ENCODE data around the gene CCDC141. TPM values are rescaled to one million over a fixed set of nuclear protein-coding genes. Genes with fewer than 3 reads are reported as not detected.

CCDC141 gene
- total RNA-seq, 3 donors from 2014 or later (not counting 1 experiment from before 2014, with no cell fraction given) = 2.0 to 3.1 (median 2.0) TPM

GRCh38 chr2:178819992-178820391, 229.9 kb downstream of the CCDC141 start:
- WGBS (ENCODE audit: insufficient coverage) = 0% methylated on average over 3 of the region's 4 CpGs
- peak overlapping the region in 1 of 2 donors; percentile 52 for H3K27ac Mint-ChIP-seq
- TF ChIP-seq, protein P1, sequence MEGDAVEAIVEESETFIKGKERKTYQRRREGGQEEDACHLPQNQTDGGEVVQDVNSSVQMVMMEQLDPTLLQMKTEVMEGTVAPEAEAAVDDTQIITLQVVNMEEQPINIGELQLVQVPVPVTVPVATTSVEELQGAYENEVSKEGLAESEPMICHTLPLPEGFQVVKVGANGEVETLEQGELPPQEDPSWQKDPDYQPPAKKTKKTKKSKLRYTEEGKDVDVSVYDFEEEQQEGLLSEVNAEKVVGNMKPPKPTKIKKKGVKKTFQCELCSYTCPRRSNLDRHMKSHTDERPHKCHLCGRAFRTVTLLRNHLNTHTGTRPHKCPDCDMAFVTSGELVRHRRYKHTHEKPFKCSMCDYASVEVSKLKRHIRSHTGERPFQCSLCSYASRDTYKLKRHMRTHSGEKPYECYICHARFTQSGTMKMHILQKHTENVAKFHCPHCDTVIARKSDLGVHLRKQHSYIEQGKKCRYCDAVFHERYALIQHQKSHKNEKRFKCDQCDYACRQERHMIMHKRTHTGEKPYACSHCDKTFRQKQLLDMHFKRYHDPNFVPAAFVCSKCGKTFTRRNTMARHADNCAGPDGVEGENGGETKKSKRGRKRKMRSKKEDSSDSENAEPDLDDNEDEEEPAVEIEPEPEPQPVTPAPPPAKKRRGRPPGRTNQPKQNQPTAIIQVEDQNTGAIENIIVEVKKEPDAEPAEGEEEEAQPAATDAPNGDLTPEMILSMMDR (IDR thresholded peaks at IDR 0.05) = no peak
- no peaks in the 10 kb centered on the region for H3K27me3 Mint-ChIP-seq (ENCODE audit: low read depth in 2 of 2)
- Histone ChIP-seq H3K4me3 (ENCODE audit: low read length) (no peak overlapping the region), H3K9me3 (ENCODE audit: control insufficient read depth, insufficient read depth, low read length) (no peaks in the 10 kb centered on the region), H3K36me3 (ENCODE audit: control insufficient read depth, insufficient read depth, low read length) (no peaks in the 10 kb centered on the region), H3K27ac (ENCODE audit: low read length) (no peak overlapping the region), H3K4me1 (ENCODE audit: control insufficient read depth, insufficient read depth, low read length) (peaks cover 3% of the 10 kb centered on the region), H3K27me3 (ENCODE audit: control insufficient read depth, insufficient read depth, low read length) (no peaks in the 10 kb centered on the region)
- H3K9me3 Mint-ChIP-seq = no peaks in the 10 kb centered on the region
- DNase-seq = no peak
- H3K4me3 Mint-ChIP-seq = peak overlapping the region; percentile 62
- ATAC-seq = peak in 2 of 3 donors; percentile 48 to 57
- H3K36me3 Mint-ChIP-seq = no peaks in the 10 kb centered on the region
- intact Hi-C loops (cut with micrococcal nuclease) = no loop called here
- H3K4me1 Mint-ChIP-seq = peaks cover 12% of the 10 kb centered on the region in 2 donors

DNA sequence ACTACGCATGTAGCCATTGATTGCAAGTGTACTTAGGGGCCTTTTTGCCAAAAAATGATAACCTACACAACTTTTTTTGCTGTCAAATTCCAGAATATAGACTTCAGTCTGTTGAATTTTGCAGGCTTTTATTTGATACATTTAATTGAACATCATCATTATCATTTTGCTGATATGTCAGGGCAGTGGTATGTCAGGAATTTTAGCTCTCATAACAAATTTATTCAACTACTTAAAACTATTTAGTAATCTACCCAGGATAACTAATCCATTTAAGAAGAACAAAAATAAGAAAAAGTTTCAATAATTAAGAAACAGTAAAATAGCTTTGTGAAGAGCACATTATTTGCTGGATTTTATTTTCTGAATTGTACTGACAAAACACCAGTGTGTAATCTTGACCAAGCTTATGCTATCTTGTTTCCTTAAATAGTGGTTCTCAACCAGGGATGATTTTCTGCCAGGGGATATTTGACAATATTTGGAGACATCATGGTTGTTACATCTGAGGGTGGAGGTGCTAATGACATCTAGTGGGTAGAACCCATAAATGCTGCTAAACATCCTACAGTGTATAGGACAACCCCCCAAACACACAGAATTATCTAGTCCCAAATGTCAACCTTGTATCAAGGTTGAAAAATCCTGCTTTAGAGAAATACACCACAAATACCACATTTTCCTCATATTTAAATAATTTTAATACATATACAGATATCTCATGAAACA, 230.6 kb downstream of the CCDC141 start:
- ATAC-seq (peak in 1 of 3 donors; percentile 68), DNase-seq (no peak)
- intact Hi-C loops (cut with micrococcal nuclease) = no loop called here
- H3K27me3 ChIP-seq (ENCODE audit: control insufficient read depth, insufficient read depth, low read length) = no peaks in the 10 kb centered on the region
- no peak overlapping the region for H3K27ac Mint-ChIP-seq
- no peaks in the 10 kb centered on the region for H3K27me3 Mint-ChIP-seq (ENCODE audit: low read depth in 2 of 2)
- no peaks in the 10 kb centered on the region for H3K36me3 Mint-ChIP-seq
- H3K4me3 ChIP-seq (ENCODE audit: low read length) = no peak overlapping the region
- H3K4me1 Mint-ChIP-seq = peaks cover 12% of the 10 kb centered on the region in 2 donors
- H3K9me3 ChIP-seq (ENCODE audit: control insufficient read depth, insufficient read depth, low read length) = no peaks in the 10 kb centered on the region
- TF ChIP-seq, protein P1 (IDR thresholded peaks at IDR 0.05) = no peak
- no peaks in the 10 kb centered on the region for H3K36me3 ChIP-seq (ENCODE audit: control insufficient read depth, insufficient read depth, low read length)
- WGBS (ENCODE audit: insufficient coverage) = 100% methylated on average over 1 of the region's 1 CpG
- no peaks in the 10 kb centered on the region for H3K9me3 Mint-ChIP-seq
- H3K4me3 Mint-ChIP-seq = no peak overlapping the region
- no peak overlapping the region for H3K27ac ChIP-seq (ENCODE audit: low read length)
- peaks cover 3% of the 10 kb centered on the region for H3K4me1 ChIP-seq (ENCODE audit: control insufficient read depth, insufficient read depth, low read length)

GRCh38 chr2:178811901-178812300, 238.0 kb downstream of the CCDC141 start:
- H3K4me1 ChIP-seq (ENCODE audit: control insufficient read depth, insufficient read depth, low read length) = no peaks in the 10 kb centered on the region
- no peak overlapping the region for H3K27ac ChIP-seq (ENCODE audit: low read length)
- Mint-ChIP-seq H3K27ac (no peak overlapping the region), H3K36me3 (no peaks in the 10 kb centered on the region), H3K4me3 (no peak overlapping the region), H3K9me3 (no peaks in the 10 kb centered on the region), H3K27me3 (ENCODE audit: low read depth in 2 of 2) (no peaks in the 10 kb centered on the region), H3K4me1 (no peaks in the 10 kb centered on the region)
- H3K9me3 ChIP-seq (ENCODE audit: control insufficient read depth, insufficient read depth, low read length) = no peaks in the 10 kb centered on the region
- no peaks in the 10 kb centered on the region for H3K36me3 ChIP-seq (ENCODE audit: control insufficient read depth, insufficient read depth, low read length)
- intact Hi-C loops (cut with micrococcal nuclease) = no loop called here
- DNase-seq = no peak
- no peak overlapping the region for H3K4me3 ChIP-seq (ENCODE audit: low read length)
- TF ChIP-seq, protein P1 (IDR thresholded peaks at IDR 0.05) = no peak
- 83% methylated on average over 1 of the region's 2 CpGs for WGBS (ENCODE audit: insufficient coverage)
- ATAC-seq = no peak
- no peaks in the 10 kb centered on the region for H3K27me3 ChIP-seq (ENCODE audit: control insufficient read depth, insufficient read depth, low read length)

GRCh38 chr2:178811045-178811444, 238.9 kb downstream of the CCDC141 start:
- Mint-ChIP-seq H3K9me3 (no peaks in the 10 kb centered on the region), H3K4me1 (no peaks in the 10 kb centered on the region), H3K36me3 (no peaks in the 10 kb centered on the region), H3K27ac (no peak overlapping the region), H3K27me3 (ENCODE audit: low read depth in 2 of 2) (no peaks in the 10 kb centered on the region), H3K4me3 (no peak overlapping the region)
- whole genome bisulfite sequencing (ENCODE audit: insufficient coverage) = 87% methylated on average over 2 of the region's 2 CpGs
- DNase-seq (no peak), ATAC-seq (no peak)
- H3K27me3 ChIP-seq (ENCODE audit: control insufficient read depth, insufficient read depth, low read length) = no peaks in the 10 kb centered on the region
- no peaks in the 10 kb centered on the region for H3K36me3 ChIP-seq (ENCODE audit: control insufficient read depth, insufficient read depth, low read length)
- H3K4me1 ChIP-seq (ENCODE audit: control insufficient read depth, insufficient read depth, low read length) = no peaks in the 10 kb centered on the region
- H3K4me3 ChIP-seq (ENCODE audit: low read length) = no peak overlapping the region
- intact Hi-C loops (cut with micrococcal nuclease) = no loop called here
- H3K27ac ChIP-seq (ENCODE audit: low read length) = no peak overlapping the region
- TF ChIP-seq, protein P1 (IDR thresholded peaks at IDR 0.05) = no peak
- H3K9me3 ChIP-seq (ENCODE audit: control insufficient read depth, insufficient read depth, low read length) = no peaks in the 10 kb centered on the region

Data from natural killer cell (primary cell).